ENCODE measurements around the gene CHN2.

DNA sequence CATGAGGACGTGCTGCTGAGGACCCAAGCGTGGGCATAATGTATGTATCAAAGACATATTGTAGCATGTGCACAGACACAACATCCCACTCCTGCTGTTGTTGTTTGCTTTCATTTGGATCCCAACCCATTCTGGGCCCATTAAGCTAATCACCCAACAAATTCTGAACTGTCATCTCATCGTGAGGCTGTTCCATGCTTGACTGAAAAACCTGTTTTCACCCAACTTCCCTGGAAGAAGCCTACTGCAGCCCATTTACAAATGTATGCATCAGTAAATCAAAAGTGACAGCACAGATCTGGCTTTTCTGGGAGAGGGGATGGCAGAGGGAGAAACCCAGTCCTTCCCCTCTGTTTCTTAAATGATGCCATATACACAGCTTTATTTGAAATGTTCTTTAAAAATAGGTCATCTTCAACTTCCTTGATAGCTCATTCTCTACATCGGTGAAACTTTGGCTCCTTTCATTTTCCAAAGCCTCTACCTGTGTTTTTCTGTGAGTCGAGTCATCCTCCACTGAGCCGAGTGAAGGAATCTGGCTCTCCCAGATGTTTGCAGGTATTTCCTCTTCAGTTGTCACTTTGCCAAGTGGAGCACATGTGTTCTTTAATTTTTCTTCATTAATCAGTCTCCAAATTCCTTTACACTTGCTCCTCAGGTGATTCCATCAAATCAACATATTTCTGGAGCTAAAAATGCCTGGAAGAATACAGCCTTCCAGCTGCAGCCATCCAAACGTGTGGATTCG lies 151.8 kb downstream of the CHN2 start:
- TF ChIP-seq, protein P1, sequence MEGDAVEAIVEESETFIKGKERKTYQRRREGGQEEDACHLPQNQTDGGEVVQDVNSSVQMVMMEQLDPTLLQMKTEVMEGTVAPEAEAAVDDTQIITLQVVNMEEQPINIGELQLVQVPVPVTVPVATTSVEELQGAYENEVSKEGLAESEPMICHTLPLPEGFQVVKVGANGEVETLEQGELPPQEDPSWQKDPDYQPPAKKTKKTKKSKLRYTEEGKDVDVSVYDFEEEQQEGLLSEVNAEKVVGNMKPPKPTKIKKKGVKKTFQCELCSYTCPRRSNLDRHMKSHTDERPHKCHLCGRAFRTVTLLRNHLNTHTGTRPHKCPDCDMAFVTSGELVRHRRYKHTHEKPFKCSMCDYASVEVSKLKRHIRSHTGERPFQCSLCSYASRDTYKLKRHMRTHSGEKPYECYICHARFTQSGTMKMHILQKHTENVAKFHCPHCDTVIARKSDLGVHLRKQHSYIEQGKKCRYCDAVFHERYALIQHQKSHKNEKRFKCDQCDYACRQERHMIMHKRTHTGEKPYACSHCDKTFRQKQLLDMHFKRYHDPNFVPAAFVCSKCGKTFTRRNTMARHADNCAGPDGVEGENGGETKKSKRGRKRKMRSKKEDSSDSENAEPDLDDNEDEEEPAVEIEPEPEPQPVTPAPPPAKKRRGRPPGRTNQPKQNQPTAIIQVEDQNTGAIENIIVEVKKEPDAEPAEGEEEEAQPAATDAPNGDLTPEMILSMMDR (IDR thresholded peaks at IDR 0.05), result no peak
- no peak for TF ChIP-seq ZFX (IDR thresholded peaks at IDR 0.05; ENCODE audit: borderline replicate concordance)

Data from 22Rv1 (cell line).